PC-3 (cell line): ENCODE data around the gene STPG2. TPM values are rescaled to one million over a fixed set of nuclear protein-coding genes. Genes with fewer than 3 reads are reported as not detected.
A peak's percentile ranks its signal among the peaks of the same experiment; 100 is the strongest.

Experiments used
- ATAC-seq: fragments of 200-7000 bp; cut with Tn5 transposase; 2 replicates; pipeline ENCODE4 v1.9.1; 2020; ENCODE audit warnings: mild to moderate bottlenecking, moderate library complexity
- BruUV-seq: library from RNA; stranded (reverse); fragments of 400-500 nt; replicated peaks from 2 replicates; lab custom pipeline; 2021; lab: Mats Ljungman, UMichigan
- CTCF ChIA-PET: fragments of 300-600 bp; sonication (Branson Sonifier 250); formaldehyde crosslinking; loops from one replicate; lab custom pipeline; 2022; ENCODE audit warnings: antibody characterized with exemption; lab: Charles Lee
- POLR2A ChIA-PET: fragments of 300-600 bp; sonication (Branson Sonifier 250); formaldehyde crosslinking; loops from one replicate; lab custom pipeline; 2022; ENCODE audit warnings: antibody characterized with exemption; ENCODE audit not compliant: unreplicated experiment; lab: Charles Lee
- DNase-seq: peaks from one replicate; pipeline ENCODE4 v3.0.0-alpha.2; 2015
- H2AFZ ChIP-seq: fragments of 300-600 bp; sonication (generic); 2 replicates; pipeline ENCODE4 v1.6.0; 2016; ENCODE audit warnings: antibody characterized with exemption, low read length
- H3F3A ChIP-seq: fragments of 300-600 bp; sonication (generic); one replicate; pipeline ENCODE4 v1.6.0; 2017; ENCODE audit warnings: antibody characterized with exemption, low read length, control low read depth, mild to moderate bottlenecking; ENCODE audit not compliant: unreplicated experiment
- H3K27ac ChIP-seq: fragments of 300-600 bp; sonication (generic); 2 replicates; pipeline ENCODE4 v1.5.1; 2016; ENCODE audit warnings: mild to moderate bottlenecking, low read length
- H3K27me3 ChIP-seq: fragments of 300-600 bp; sonication (generic); 2 replicates; pipeline ENCODE4 v1.6.1; 2016; ENCODE audit warnings: low read length, mixed read lengths
- H3K36me3 ChIP-seq: fragments of 300-600 bp; sonication (generic); 2 replicates; pipeline ENCODE4 v1.6.1; 2016; ENCODE audit warnings: low read depth, mixed run types, low read length, mixed read lengths
- H3K4me1 ChIP-seq: fragments of 300-600 bp; sonication (generic); 2 replicates; pipeline ENCODE4 v1.5.1; 2016; ENCODE audit warnings: low read length; ENCODE audit not compliant: insufficient read depth
- H3K4me2 ChIP-seq: fragments of 300-600 bp; sonication (generic); 2 replicates; pipeline ENCODE4 v1.6.0; 2016; ENCODE audit warnings: low read length
- H3K4me3 ChIP-seq: fragments of 300-600 bp; sonication (generic); 2 replicates; pipeline ENCODE4 v1.5.1; 2016; ENCODE audit warnings: mild to moderate bottlenecking, low read length, mixed read lengths
- H3K79me2 ChIP-seq: fragments of 300-600 bp; sonication (generic); 2 replicates; pipeline ENCODE4 v1.6.1; 2017; ENCODE audit warnings: low read length, mixed read lengths
- H3K9ac ChIP-seq: fragments of 300-600 bp; sonication (generic); 2 replicates; pipeline ENCODE4 v1.6.0; 2016; ENCODE audit warnings: mild to moderate bottlenecking, low read length
- H3K9me2 ChIP-seq: fragments of 300-600 bp; sonication (generic); replicated peaks from 2 replicates; pipeline ENCODE4 v1.6.1; 2016; ENCODE audit warnings: mixed run types, low read length, mixed read lengths
- H3K9me3 ChIP-seq: fragments of 300-600 bp; sonication (generic); 2 replicates; pipeline ENCODE4 v1.6.1; 2016; ENCODE audit warnings: low read length, mixed read lengths
- H4K20me1 ChIP-seq: fragments of 300-600 bp; sonication (generic); 2 replicates; pipeline ENCODE4 v1.6.1; 2016; ENCODE audit warnings: low read length, mixed read lengths
- CTCF ChIP-seq: fragments of 300-600 bp; sonication (generic); conservative IDR thresholded peaks from 2 replicates; pipeline ENCODE4 v1.5.1; 2017; ENCODE audit warnings: antibody characterized with exemption, low read depth, mild to moderate bottlenecking, low read length
- EZH2 ChIP-seq: fragments of 300-600 bp; sonication (generic); IDR thresholded peaks from one replicate; pipeline ENCODE4 v1.6.1; 2017; ENCODE audit warnings: antibody characterized with exemption, mild to moderate bottlenecking, low read length; ENCODE audit not compliant: unreplicated experiment
- EZH2phosphoT487 ChIP-seq: fragments of 300-600 bp; sonication (generic); IDR thresholded peaks from 2 replicates; pipeline ENCODE4 v1.6.1; 2018; ENCODE audit warnings: mild to moderate bottlenecking, antibody characterized with exemption, low read length, borderline replicate concordance
- intact Hi-C: fragments of 100-400 bp; cut with micrococcal nuclease; formaldehyde crosslinking; loops from 2 replicates; pipeline ENCODE4 v1.9.0; 2023
- total RNA-seq: library from RNA; depleted of rRNA; stranded (reverse); fragments of >200 nt; gene quantifications from 2 replicates; pipeline ENCODE4 v1.2.3, GENCODE V29; 2014

The STPG2 gene
- total RNA-seq, 1 experiment from 2014 or later = not detected

DNA sequence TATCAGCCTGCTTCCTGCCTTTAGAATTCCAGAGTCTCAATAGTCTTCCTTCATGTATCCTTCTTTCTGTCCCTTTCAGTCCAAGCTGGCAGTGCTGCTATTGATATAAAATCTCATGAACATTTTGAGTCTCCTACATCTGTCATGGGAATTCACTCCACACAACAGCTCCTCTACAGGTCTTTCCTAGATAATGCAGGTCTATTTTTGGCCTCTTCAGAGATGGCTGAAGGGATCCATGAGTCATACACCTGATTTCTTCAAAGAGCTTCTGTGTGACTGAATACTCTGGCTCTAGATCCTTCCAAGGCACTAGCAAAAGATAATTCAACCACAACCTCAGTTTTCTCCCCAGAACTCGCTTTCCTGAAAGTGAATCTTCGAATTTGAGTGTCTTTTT lies 115.4 kb downstream of the STPG2 start:
- CTCF ChIA-PET = interaction anchor here (0.5 kb wide), 2 partner anchors 294 to 987 kb away, joined by 5 to 6 read pairs; no protein-coding TSS in a partner anchor
- Histone ChIP-seq H4K20me1 (no peaks in the 10 kb centered on the region), H3K27me3 (no peaks in the 10 kb centered on the region), H3K36me3 (no peaks in the 10 kb centered on the region), H2AFZ (no peak overlapping the region), H3K9me3 (no peaks in the 10 kb centered on the region), H3K4me2 (no peak overlapping the region), H3K79me2 (no peaks in the 10 kb centered on the region), H3F3A (no peaks in the 10 kb centered on the region), H3K9ac (no peak overlapping the region), H3K9me2 (no peaks in the 10 kb centered on the region), H3K4me1 (no peaks in the 10 kb centered on the region), H3K27ac (no peak overlapping the region), H3K4me3 (no peak overlapping the region)
- no peak for TF ChIP-seq EZH2phosphoT487
- no peak for TF ChIP-seq EZH2
- TF ChIP-seq CTCF = peak; percentile 59
- POLR2A ChIA-PET = no interaction called here
- DNase-seq (peak; percentile 81), ATAC-seq (peak; percentile 79)
- intact Hi-C loops = no loop called here
- BruUV-seq = no TSS peak

GRCh38 chr4:98026362-98026761 lies 116.9 kb downstream of the STPG2 start:
- no peaks in the 10 kb centered on the region for H3K4me1 ChIP-seq
- no peak overlapping the region for H3K9ac ChIP-seq
- no peaks in the 10 kb centered on the region for H3K9me2 ChIP-seq
- DNase-seq (no peak), ATAC-seq (no peak)
- no peak overlapping the region for H3K27ac ChIP-seq
- H3K27me3 ChIP-seq = no peaks in the 10 kb centered on the region
- no TSS peak for BruUV-seq
- CTCF ChIA-PET = no interaction called here
- no peaks in the 10 kb centered on the region for H3K9me3 ChIP-seq
- H3K4me3 ChIP-seq = no peak overlapping the region
- H3K4me2 ChIP-seq = no peak overlapping the region
- H4K20me1 ChIP-seq = no peaks in the 10 kb centered on the region
- POLR2A ChIA-PET = no interaction called here
- intact Hi-C loops = no loop called here
- no peaks in the 10 kb centered on the region for H3F3A ChIP-seq
- H3K79me2 ChIP-seq = no peaks in the 10 kb centered on the region
- H3K36me3 ChIP-seq = no peaks in the 10 kb centered on the region
- no peak overlapping the region for H2AFZ ChIP-seq
- TF ChIP-seq CTCF = no peak
- no peak for TF ChIP-seq EZH2phosphoT487
- no peak for TF ChIP-seq EZH2

- BruUV-seq = no TSS peak
- Histone ChIP-seq H4K20me1 (no peaks in the 10 kb centered on the region), H3K4me3 (no peak overlapping the region), H3K9me3 (no peaks in the 10 kb centered on the region), H3K79me2 (no peaks in the 10 kb centered on the region), H3K27ac (no peak overlapping the region), H3K36me3 (no peaks in the 10 kb centered on the region), H3F3A (no peaks in the 10 kb centered on the region), H3K27me3 (no peaks in the 10 kb centered on the region), H2AFZ (no peak overlapping the region), H3K4me1 (peaks cover 13% of the 10 kb centered on the region), H3K9ac (no peak overlapping the region), H3K9me2 (no peaks in the 10 kb centered on the region), H3K4me2 (no peak overlapping the region)
- TF ChIP-seq EZH2phosphoT487 (no peak), CTCF (no peak), EZH2 (no peak)
- POLR2A ChIA-PET = no interaction called here
- CTCF ChIA-PET = no interaction called here
- DNase-seq = no peak
- intact Hi-C loops = no loop called here
- ATAC-seq = no peak
These were observed 136.4 kb downstream of the STPG2 start for GRCh38 chr4:98006814-98007412.
